VCaP (cell line): Measurements from ENCODE around the gene ZNF804B.

ENCODE experiments used
- H3K27ac ChIP-seq: fragments of 450-650 bp; 2 replicates; pipeline ENCODE4 v1.5.1; 2017
- CTCF ChIP-seq: fragments of 450-650 bp; conservative IDR thresholded peaks from 2 replicates; pipeline ENCODE4 v1.5.1; 2017; ENCODE audit warnings: mild to moderate bottlenecking, moderate library complexity

The ZNF804B gene

GRCh38 chr7:88835147-88835728 is 75.7 kb downstream of the ZNF804B start:
- no peak overlapping the region for H3K27ac ChIP-seq
- TF ChIP-seq CTCF: peak; percentile 80

GRCh38 chr7:88842201-88842600 is 82.7 kb downstream of the ZNF804B start:
- TF ChIP-seq CTCF: no peak
- no peak overlapping the region for H3K27ac ChIP-seq

- TF ChIP-seq CTCF: no peak
- no peak overlapping the region for H3K27ac ChIP-seq
These were observed 85.6 kb downstream of the ZNF804B start for GRCh38 chr7:88845091-88845490.

- no peak for TF ChIP-seq CTCF
These were observed 91.7 kb downstream of the ZNF804B start for GRCh38 chr7:88851220-88851619.

GRCh38 chr7:88859288-88859687 is 99.8 kb downstream of the ZNF804B start:
- TF ChIP-seq CTCF: no peak
- no peak overlapping the region for H3K27ac ChIP-seq

More at GRCh38 chr7:88851220-88851619, 91.7 kb downstream of the ZNF804B start:
- H3K27ac ChIP-seq: no peak overlapping the region

- H3K27ac ChIP-seq: no peak overlapping the region
- no peak for TF ChIP-seq CTCF
These were observed 106.9 kb downstream of the ZNF804B start for GRCh38 chr7:88866265-88866863.

GRCh38 chr7:88867158-88867557 is 107.7 kb downstream of the ZNF804B start:
- no peak overlapping the region for H3K27ac ChIP-seq
- TF ChIP-seq CTCF: no peak
